IPS-18c (cell line): Measurements from ENCODE around the gene C1QL1.

ENCODE experiments used
- H3K4me3 ChIP-seq: 2 replicates; pipeline ENCODE4 v1.7.0; 2013; ENCODE audit warnings: low read depth, mild to moderate bottlenecking, low read length, moderate library complexity; ENCODE audit not compliant: insufficient read depth
- H3K9me3 ChIP-seq: one replicate; pipeline ENCODE4 v1.6.1; 2013; ENCODE audit warnings: mild to moderate bottlenecking, low read length, moderate library complexity; ENCODE audit not compliant: control insufficient read depth, insufficient read depth

C1QL1 gene

GRCh38 chr17:44968225-44969143 is at the start of gene C1QL1:
TSS of gene C1QL1 (minus strand) at chr17:44968303. CDS start at chr17:44968048, 255 bp downstream.
- Histone ChIP-seq H3K9me3 (peaks cover 4% of the 10 kb centered on the region), H3K4me3 (peak within 1 kb of the TSS; percentile 78)

GRCh38 chr17:45016823-45017222 is 48.7 kb upstream of the C1QL1 start:
- peaks cover 3% of the 10 kb centered on the region for H3K9me3 ChIP-seq
- no peak overlapping the region for H3K4me3 ChIP-seq

GRCh38 chr17:45016237-45016636 is 48.1 kb upstream of the C1QL1 start:
- peaks cover 3% of the 10 kb centered on the region for H3K9me3 ChIP-seq
- H3K4me3 ChIP-seq = no peak overlapping the region

GRCh38 chr17:45013021-45013997 is 45.2 kb upstream of the C1QL1 start:
- no peak overlapping the region for H3K4me3 ChIP-seq
- H3K9me3 ChIP-seq = no peaks in the 10 kb centered on the region

GRCh38 chr17:45011767-45012166 is 43.7 kb upstream of the C1QL1 start:
- Histone ChIP-seq H3K4me3 (no peak overlapping the region), H3K9me3 (no peaks in the 10 kb centered on the region)

- H3K4me3 ChIP-seq = no peak overlapping the region
- H3K9me3 ChIP-seq = no peaks in the 10 kb centered on the region
Observed at GRCh38 chr17:45009676-45010467, 41.8 kb upstream of the C1QL1 start.

- no peaks in the 10 kb centered on the region for H3K9me3 ChIP-seq
- no peak overlapping the region for H3K4me3 ChIP-seq
Observed at GRCh38 chr17:45008216-45008615, 40.1 kb upstream of the C1QL1 start.

- no peak overlapping the region for H3K4me3 ChIP-seq
- no peaks in the 10 kb centered on the region for H3K9me3 ChIP-seq
Observed at GRCh38 chr17:45006927-45007461, 38.9 kb upstream of the C1QL1 start.

GRCh38 chr17:45005700-45006099 is 37.6 kb upstream of the C1QL1 start:
- H3K9me3 ChIP-seq = no peaks in the 10 kb centered on the region
- no peak overlapping the region for H3K4me3 ChIP-seq

- Histone ChIP-seq H3K4me3 (peak overlapping the region; percentile 15; the same call in 1 of the 2 replicates), H3K9me3 (no peaks in the 10 kb centered on the region)
Observed at GRCh38 chr17:45004388-45004787, 36.3 kb upstream of the C1QL1 start.

GRCh38 chr17:45003877-45004276 is 35.8 kb upstream of the C1QL1 start:
- Histone ChIP-seq H3K9me3 (no peaks in the 10 kb centered on the region), H3K4me3 (peak overlapping the region; percentile 15; the same call in 1 of the 2 replicates)

- Histone ChIP-seq H3K9me3 (no peaks in the 10 kb centered on the region), H3K4me3 (no peak overlapping the region; the same call in 1 of the 2 replicates)
Observed at GRCh38 chr17:45001310-45001709, 33.2 kb upstream of the C1QL1 start.

GRCh38 chr17:44999433-44999832 is 31.3 kb upstream of the C1QL1 start:
- H3K9me3 ChIP-seq = no peaks in the 10 kb centered on the region
- no peak overlapping the region for H3K4me3 ChIP-seq

GRCh38 chr17:44998646-44999045 is 30.5 kb upstream of the C1QL1 start:
- H3K9me3 ChIP-seq = no peaks in the 10 kb centered on the region
- no peak overlapping the region for H3K4me3 ChIP-seq

- no peaks in the 10 kb centered on the region for H3K9me3 ChIP-seq
- H3K4me3 ChIP-seq = no peak overlapping the region
Observed at GRCh38 chr17:44997733-44998520, 29.8 kb upstream of the C1QL1 start.

GRCh38 chr17:44996304-44996703 is 28.2 kb upstream of the C1QL1 start:
- H3K4me3 ChIP-seq = no peak overlapping the region
- no peaks in the 10 kb centered on the region for H3K9me3 ChIP-seq
